Measurements from ENCODE around the gene CCNQ.

CCNQ gene

DNA sequence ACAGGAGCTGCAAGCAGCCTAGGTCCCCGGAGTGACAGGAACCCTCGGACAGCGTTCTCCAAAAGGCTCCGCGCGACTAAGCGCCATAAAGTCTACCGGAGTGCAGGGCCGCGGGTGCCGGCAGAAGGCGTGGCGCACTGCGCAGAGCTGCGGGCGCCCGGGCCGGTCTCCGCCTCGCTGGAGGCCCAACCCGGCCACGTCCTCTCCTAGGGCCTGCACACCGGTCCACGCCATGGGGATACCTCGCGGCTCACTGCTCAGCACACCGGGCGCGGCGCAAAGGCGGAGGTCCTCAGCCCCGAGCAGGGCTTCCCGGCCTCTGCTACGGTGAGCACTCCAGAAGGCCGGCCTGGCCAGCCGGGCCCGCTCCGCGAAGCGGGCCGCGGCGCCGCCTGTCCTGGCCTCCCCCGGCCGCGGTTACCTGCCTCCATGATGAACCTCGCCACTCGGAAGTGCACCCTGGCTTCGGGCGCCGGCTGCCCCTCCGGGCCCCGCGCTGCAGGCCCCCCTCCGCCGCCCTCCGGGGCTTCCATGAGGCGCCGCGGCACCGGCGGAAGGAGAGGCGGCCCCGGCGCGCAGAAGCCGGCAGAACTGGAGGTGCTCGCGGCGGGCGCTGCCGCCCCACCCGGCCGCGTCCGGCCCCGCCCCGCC lies at the start of gene CCNQ:
CCNQ (minus strand) TSS at position 599 of the 651 bp plus-strand sequence; CDS start at position 533, 66 bp downstream.
- DNase-seq: no peak

DNA sequence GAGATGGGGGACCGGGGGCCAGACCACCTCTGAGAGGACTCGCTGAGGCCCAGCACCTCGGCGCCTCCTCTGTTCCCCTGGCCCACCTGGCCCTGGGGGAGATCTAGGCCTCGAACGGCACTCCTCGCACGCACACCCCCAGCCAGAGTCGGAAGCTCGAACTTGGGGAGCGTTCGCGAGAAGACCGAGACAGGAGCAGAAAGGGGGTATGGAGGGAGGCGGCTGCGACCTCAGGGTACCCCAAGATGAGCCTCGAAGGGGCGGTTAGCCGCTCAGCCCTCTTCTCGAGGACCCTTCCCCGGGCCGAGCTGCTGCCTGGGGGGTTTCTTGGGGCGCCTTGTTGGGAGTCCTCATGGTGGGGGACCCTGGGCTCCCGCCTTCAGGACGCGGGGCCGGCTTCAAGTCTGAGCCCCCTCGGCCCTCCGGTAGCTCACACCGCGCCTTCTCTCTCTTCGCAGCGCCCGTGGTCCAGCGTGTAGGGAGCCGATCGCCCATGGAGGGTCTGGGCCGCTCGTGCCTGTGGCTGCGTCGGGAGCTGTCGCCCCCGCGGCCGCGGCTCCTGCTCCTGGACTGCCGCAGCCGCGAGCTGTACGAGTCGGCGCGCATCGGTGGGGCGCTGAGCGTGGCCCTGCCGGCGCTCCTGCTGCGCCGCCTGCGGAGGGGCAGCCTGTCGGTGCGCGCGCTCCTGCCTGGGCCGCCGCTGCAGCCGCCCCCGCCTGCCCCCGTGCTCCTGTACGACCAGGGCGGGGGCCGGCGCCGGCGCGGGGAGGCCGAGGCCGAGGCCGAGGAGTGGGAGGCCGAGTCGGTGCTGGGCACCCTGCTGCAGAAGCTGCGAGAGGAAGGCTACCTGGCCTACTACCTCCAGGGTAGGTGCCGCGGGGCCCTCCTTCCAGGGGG lies 48.8 kb upstream of the CCNQ start:
- DNase-seq: no peak

DNA sequence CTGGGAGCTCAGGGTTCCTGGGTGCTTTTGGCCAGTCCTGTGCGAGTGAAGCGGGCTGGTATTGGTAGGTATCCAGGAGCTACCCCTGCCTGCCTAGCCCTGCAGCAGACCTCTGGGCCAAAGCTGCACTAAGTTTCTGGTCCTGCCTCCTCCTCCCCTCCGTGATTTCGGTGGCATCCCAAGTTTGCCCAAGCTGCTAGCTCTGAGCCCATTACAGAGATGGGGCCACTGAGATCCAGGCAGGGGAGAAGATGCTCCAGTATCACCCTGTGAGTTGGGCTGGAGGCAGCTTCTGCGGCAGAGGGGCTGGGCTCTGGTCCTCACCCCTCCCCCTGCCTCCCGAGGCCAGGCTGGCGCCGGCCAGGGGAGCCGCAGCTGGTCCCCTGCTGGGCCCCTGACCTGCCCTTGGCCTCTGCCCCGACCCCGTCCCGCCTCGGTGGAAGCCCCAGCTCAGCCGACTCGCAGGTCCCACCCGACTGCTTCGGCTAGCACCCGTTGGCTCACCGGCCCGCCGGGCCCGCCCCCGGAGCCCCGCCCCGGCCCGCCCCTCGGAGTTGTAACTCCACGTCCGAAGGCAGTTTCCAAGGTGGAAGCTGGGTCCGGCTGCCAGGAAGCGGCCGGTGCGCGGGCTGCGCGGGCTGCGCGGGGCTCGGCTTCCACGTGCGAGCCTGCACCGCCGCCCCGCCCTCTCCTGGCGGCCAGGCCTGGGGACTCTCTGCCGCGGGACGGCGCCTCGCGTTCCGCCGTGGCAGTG lies 47.9 kb upstream of the CCNQ start, which contains the start of gene DUSP9:
DUSP9 (plus strand) TSS at position 584 of the 754 bp plus-strand sequence. CDS start 751 bp downstream, outside the sequence.
- no peak for DNase-seq

DNA sequence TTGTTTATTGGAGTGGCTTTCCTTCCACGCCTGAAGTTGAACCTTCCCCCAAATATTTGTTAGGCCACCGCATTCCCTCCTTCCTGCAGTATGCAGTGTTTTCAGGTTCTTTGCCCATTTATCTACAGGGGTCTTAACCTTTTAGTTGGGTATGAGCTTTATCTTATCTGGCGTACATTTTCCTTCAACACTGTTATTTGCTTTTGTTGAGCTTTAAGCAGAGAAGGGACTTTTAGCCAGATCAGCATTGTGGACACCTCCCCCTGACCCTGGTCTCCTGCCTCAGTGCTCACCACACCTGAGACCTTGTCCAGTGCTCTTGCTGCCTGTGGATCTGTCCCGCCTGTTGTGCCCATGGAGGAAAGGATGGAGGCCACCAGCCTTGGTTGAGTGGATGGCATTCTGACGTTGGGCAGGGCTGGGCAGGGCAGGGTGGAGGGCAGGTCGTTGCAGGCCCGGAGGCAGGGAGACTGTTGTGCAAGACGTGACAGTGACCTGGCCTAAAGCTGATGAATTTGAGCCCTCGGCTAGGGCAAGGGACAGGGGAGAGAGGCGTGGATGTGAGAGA lies 47.1 kb upstream of the CCNQ start:
- no peak for DNase-seq

DNA sequence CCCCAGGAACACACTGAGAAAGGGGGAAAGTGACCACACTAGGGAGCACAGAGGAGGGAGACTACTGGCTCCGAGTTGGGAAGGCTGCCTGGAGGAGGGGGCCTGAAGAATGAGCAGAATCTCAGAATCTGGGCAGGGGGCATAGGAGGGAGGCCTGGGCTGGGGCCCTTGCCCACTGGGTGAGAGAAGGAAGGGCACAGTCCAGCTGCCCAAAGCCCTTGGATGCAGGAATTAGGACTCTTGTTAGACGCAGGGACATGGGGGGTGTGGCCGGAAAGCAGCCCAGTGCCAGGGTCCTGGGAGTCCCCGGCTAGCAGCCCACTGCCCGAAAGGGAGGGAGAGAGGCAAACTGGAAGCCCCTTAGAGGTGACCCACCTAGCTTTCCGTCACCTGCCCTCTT lies 46.2 kb upstream of the CCNQ start:
- no peak for DNase-seq

DNA sequence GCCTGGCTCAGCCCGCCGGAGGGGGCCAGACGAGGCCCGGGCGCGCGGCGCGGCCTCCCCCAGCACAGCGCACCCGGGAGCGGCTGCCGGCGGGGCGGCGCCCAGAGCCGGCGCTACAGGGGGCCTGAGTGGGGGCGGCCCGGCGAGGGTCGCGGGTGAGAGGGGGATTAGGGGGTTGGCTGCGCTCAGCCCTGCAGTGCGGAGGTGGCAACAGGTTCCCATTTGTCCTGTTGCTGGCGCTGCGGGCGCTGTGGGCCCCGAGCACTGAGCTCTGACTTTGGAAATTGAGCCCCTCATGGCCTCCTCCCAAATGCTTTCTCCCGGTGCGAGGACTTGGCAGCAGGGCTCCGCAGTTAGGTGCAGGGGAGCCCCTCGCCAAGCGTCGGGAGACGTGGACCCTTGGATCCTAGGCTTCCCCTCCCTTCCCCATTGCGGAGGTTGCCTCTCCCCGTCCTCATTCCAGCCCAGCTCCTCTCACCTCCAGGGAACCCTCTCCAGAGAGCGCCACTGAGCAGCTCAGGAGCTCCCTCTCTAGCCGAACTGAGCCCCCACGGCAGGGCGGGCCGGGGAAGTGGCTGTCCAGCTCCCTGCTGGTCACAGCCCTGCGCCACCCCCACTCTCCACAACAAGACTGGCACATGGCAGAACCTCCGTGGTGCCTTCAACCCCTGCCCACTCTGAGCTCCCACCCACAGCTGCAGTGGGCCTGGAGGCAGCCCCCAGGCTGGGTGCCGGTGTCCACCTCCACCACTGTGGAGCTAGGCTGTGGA lies 45.6 kb upstream of the CCNQ start:
- no peak for DNase-seq

DNA sequence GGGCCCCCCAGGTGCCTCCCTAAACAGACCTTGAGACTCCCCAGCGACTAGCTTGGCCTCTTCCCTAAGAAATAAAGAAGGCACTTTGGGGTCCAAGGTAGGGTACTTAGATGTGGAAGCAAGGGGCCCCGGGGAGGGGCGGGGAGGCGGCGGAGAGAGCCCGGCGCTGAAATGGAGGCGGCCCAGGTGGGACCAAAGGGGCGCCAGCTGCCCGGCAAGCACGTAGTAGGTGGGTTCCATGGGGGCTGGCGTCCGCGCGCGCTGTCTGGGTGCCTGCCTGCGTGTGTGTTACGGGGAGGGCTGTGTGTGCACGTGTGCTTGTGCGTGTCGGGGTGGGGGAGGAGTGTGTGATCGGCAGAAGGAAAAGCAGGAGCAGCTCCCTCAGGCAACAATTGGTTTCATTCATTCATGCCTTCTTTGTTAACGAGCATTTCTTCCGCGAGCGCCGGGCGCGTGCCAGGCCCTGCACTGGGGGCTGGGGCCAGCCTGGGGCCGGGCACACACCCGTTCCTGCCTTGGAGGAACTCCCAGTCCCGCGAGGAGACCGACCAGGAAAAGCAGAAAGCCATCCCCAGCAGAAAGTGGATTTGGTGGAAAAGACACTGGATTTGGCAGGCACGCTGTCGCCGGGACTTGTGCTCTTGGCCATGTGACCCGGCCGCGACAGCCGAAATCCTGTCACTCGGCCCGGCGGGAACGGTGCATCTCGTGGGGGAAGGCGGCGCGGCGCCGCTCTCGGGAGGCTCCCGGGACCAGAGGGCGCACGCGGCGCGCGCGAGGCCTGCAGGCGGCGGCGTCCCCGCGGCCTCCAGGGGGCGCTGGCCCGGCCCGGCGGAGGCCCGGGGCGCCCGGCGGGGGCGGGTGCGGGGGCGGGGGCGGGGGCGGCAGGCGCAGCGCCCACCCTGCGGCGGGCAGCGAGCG lies 44.8 kb upstream of the CCNQ start:
- DNase-seq: no peak

DNA sequence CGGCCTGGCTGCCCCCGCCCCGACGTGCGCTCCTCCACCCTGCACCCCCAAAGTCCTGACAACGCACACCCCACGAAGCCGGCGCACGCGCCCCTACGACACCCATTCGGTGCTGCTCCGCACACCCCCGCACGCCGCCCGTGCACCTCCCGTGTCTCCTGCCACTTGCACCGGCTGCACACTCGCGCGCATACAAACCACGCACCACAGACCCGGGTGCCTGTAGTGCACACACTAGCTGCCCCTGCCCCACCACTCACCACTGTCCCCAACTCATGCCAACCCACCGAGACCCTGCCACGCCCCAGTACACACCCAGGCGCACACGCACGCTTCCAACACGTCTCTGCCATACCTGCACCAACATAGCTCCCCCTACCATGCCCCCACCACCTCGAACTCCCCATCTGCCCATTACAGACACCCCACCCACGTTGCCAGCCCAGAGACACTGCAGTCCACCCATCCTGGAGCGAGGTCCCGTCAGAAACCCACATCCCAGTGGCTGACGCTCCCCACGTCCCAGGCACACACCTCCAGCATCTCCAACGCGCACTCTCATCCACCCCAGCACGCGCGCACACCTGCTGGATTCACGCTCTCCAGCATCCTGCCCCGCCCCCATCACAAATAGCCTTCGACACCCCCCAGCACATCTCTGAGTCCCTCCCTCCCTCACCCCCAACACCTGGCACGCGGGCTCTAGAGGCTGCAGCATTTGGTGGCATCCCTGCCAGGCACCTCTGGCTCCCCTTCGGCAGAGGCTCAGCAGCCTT lies 43.9 kb upstream of the CCNQ start:
- no peak for DNase-seq

DNA sequence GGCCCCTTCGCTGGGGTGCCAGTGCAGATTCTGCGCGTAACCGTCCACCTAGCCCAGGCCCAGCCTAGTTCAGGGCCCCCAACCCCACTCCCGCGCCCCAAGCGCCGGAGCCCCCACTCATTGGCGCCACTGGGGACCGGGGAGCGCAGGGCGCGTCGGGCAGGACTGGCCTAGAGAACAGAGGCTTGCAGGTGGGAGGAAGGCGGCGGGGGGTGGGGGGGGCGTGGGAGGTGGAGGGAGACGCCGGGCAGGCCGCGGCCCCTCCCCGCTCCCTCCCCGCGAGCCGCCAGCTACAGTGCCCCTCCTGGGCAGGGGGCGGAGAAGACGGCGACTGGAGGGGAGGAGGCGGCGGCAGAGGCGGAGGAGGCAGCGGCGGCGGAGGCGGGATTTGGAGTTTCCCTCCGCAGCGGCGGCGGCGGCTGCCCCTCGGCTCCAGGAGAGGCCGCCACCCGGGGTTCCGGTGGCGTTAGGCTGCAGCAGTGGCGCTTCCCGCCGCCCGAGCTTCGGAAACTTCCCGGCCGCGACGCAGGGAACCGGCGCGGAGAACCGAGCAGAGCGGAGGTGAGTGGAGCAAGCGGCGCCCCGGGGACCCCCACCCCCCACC lies 43.2 kb upstream of the CCNQ start:
- DNase-seq: no peak

DNA sequence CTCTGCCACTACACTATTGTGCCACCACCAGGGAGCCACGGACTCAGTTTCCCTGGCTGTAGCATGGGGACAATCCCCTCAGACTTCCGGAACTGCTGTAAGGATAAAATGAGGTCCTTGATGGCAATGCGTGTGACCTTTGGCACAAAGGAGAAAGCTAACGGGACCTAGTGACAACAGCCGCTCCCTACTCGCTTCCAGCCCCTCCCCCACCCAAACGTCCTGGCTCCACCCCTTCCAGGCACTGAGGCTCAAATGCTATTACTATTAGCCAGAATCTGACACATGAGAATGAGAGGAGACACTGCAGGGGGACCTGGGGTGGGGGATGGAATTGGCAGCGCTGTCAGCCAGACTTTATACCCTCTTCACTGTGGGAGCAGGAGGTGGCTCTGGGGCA lies 42.7 kb upstream of the CCNQ start:
- no peak for DNase-seq

DNA sequence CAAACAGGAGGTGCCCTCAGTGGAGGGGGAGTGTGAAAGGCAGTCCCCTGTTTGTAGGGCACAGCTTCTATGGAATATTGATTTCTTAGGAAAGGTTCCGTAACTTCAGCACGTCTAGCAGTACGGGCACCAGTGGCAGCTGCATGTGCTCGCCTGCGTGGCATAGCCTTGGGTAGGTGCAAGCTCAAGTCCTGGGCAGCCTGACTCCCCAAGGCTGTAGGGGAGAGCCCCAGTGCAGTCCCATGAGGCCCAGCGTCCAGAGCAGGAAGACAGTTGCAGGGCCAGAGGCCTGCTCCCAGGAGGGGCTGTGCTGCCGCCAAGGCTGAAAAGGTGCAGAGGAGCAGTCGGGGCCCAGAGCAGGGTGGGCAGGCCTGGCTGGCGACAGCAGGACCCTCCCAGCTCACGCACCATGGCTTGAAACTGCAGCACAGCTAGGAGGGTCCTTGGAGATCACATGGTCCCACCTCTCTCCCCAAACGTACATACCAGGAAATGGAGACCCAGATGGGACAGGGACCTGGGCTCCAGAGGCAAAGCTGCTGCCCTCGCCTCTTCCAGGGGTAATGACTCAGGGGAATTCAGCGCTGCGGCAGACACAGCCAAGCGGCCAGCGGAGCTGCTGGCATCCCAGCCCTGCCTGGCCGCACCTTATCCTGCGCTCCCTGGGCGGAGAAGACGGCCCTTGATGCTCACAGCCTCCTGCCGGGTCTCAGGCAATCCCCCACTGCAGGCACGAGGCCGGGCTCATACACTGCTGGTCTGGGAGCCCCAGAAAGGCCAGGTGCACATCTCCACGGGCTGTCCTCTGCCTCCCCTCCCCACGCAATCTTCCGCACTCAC lies 42.0 kb upstream of the CCNQ start:
- no peak for DNase-seq

DNA sequence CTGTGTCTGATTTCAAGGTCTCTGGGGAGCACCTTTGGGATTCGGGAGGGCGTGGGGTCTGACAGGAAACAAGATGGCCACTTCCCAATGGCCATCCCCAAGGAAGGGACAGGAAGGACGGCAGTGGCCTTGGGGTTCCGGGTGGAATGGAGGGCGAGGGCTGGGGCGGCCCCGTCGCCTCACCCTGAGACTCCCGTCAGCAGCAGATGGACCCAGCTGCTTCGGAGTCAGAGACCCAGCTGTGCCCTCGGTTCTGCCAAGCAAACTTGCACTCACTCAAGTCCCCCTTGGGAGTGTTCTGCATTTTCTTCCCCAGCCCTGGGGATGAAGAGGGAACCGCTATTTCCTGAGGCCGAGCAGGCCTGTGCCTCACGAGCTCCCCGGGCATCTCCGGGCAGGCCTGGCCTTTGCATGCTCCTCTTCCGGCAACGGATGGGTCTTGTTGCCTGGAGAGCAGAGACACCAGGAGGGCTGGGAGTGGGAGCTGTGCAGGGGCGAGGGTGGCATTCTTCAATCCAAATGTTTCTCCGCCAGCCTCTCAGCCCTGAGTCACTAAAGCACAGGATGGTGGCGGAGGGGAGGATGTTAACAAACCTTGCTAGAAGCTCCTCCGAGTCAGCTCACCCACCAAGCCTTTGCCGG lies 41.2 kb upstream of the CCNQ start:
- DNase-seq: no peak

DNA sequence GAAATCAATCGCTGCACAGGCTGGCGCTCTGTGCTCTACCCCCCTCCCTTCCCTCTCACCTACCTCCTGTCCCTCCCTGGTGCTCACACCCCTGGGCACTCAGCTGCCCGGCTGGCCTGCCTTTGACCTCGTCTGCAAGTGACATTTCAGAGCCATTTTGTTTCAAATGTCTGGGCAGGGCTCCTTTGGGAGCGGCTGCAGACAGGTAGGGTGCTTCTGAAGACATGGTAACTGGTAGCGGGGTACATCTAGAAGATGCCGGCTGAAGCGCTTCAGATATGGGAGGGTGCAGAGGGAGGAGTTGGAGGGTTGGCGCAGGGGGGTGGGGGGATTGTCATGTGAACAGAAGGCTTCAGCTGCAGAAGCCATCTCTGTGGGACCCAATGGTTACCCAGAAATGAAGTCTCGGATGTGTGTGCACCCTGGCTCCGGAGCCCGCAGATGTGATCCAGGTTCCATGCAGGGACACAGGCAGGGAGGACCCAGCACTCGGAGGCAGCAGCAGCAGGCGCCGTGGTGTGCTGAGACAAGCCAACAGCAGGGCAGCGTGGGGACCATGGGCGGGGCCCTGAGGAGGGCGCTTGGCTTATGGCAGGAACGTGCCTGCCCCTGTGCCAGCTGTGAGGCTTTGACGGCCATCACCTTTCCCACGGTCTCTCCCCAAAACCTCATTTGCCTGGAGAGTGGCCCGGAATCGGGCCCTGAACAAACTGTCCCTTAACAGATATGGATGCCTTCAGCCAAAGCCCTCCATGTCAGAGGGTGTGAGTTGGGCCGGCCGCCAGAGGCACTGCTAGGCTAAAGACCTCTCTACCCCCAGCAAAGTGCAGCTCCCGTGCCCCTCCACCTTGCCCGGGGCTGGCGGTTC lies 40.5 kb upstream of the CCNQ start:
- no peak for DNase-seq

DNA sequence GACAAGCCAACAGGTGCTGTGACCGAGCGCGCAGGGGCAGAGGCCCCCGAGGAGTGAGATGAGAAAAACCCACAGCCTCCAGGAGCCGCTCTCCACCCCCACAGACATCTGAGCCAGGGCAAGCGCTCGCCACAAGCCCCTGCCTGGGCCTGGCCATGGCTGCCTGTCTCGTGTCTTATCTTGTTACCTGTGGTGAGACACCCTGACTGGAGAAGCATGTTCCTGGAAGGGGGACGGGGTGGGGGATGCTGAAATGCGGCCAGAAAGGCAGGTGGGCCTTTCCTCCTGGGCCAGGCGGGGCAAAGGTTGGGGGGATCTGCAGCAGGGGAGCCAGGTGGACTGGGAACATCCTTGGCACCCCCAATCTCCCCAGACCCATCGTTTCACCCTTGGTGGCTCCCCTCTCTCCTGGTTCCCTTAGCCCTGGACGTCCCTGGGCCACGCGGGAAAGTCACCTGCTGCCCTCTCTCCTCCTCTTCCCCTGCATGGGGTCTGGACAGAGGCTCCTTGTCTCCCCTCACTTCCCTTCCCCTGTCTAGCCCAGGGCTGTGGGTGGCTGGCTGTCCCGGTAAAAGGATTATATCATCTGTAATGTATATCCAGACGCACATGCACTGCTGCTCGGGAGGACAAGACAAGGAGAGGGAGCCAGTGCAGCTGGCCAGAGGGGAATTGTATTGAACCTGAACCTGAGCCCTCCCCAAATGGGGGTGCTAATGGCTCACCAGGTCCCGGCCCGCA lies 39.7 kb upstream of the CCNQ start:
- no peak for DNase-seq

DNA sequence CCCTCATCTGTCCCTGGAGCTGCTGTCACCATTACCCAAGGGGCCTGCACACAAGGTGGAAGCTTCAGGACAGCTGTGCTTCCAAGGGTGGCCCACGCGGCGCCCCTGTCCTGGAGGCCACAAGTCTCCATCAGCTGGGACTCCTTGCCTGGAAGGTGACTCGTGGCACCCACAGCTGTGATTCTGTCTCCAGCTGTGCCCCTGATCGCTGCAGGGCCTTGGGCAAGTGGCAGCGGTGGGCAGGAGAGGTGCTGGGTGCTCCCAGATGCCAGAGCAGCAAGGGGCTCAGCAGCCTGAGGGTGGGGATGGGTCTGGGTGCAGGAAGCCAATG lies 39.1 kb upstream of the CCNQ start:
- no peak for DNase-seq

DNA sequence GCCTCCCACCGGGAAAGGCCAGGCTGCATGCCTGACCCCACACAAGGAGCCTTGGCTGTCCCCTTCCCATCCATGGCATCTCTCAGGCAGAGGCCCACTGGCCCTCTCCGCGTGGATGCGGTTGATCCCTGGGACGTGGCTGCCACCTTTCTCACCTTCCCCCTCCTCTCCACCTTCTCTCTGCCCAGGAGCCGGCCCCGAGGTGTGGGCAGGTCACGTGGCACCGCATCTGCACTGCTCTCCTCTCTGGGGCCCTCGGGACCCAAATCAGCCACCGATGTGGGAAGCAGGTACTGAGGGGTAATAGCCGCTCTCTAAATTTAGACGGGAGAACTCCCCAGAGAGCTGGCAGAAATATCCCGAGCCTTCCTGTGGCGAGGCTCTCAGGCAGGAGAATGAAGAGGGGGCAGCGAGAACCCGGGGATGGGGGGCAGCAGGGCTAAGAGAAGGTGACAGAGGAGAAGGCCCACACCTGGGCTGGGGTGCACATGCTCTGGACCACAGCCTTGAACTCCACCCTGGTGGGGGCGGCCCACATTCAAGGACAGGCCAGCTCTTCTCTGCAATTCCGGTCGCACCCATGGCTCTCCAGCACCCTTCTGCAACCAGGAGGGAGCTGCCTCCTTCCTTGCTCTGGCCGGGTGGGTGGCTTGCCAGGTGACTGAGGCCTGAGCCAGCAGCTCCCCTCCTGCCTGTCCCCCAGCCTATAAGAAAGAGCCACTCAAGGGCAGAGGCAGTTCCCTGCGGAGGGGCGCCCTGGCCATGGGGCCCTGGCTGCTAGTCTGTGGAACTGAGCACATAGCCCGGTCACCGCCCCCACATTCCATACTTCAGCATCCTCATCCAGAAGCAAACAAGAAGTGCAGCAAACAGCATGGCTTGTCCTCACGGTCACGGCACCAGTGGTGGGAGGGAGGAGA lies 38.4 kb upstream of the CCNQ start:
- no peak for DNase-seq

Data from activated CD4-positive, CD25-positive, alpha-beta regulatory T cell (primary cell).